Psoas muscle (tissue), 8 donors: Measurements from ENCODE around the gene AIG1. TPM values are rescaled to one million over a fixed set of nuclear protein-coding genes. Genes with fewer than 3 reads are reported as not detected.

Experiments used
- ATAC-seq, 4 donors: fragments of 200-7000 bp; cut with Tn5 transposase; one replicate each; pipeline ENCODE4 v1.9.1; 2020; ENCODE audit warnings: moderate library complexity in 3 of 4, mild to moderate bottlenecking in 2 of 4
- DNase-seq, 2 donors: peaks; one replicate each; pipeline ENCODE4 v3.0.0-alpha.2; 2020
- H3K27ac ChIP-seq: fragments of 200-600 bp; one replicate; pipeline ENCODE4 v1.8.0; 2022
- H3K27me3 ChIP-seq, 3 donors: fragments of 200-600 bp in 1 of 3; one replicate each; pipeline versions ENCODE4 v1.6.1 to v1.8.0; 2013 to 2022; ENCODE audit warnings: low read length in 2 of 3, mild to moderate bottlenecking in 2 of 3, moderate library complexity in 1 of 3; ENCODE audit not compliant: insufficient read depth in 3 of 3
- H3K36me3 ChIP-seq, 2 donors: fragments of 200-600 bp in 1 of 2; one replicate each; pipeline versions ENCODE4 v1.6.1 to v1.8.0; 2013 to 2022; ENCODE audit warnings: low read depth in 1 of 2, mild to moderate bottlenecking in 1 of 2, moderate library complexity in 1 of 2; ENCODE audit not compliant: insufficient read depth in 1 of 2
- H3K4me1 ChIP-seq: fragments of 200-600 bp; one replicate; pipeline ENCODE4 v1.8.0; 2022
- H3K4me3 ChIP-seq: fragments of 200-600 bp; one replicate; pipeline ENCODE4 v1.8.0; 2022; ENCODE audit warnings: mild to moderate bottlenecking
- H3K9me3 ChIP-seq: fragments of 200-600 bp; one replicate; pipeline ENCODE4 v1.8.0; 2022
- WGBS, 3 donors: extraction: QIAGEN DNeasy Blood & Tissue Kit; methylation state at CpG; one replicate each; pipeline versions ENCODE4 v1.1.6 to v1.1.7; 2013; 5-methylcytosine and 5-hydroxymethylcytosine counted together
- intact Hi-C, 2 donors: fragments of 100-400 bp; cut with DNase I; formaldehyde crosslinking; loops; one replicate each; pipeline versions ENCODE4 v1.11.0 to v1.14.2; 2022
- polyA plus RNA-seq, 3 donors: library from polyadenylated mRNA; stranded (reverse); fragments of 200-250 nt; gene quantifications; one replicate each; pipeline ENCODE4 v1.2.3, GENCODE V29; 2013
- total RNA-seq, 4 donors: library from RNA; stranded (reverse); fragmentation: NEBNext Ultra II Directional in 2 of 4; extraction: Animal tissue kit (Norgen Biotek cat#: 25700) in 2 of 4; gene quantifications; one replicate each; pipeline versions ENCODE4 v1.2.1 to v1.2.4, GENCODE V29; 2021 to 2023
- TF ChIP-seq, protein P1 (sequence below): fragments of 200-600 bp; IDR thresholded peaks from one replicate; pipeline ENCODE4 v1.8.0; 2022; ENCODE audit warnings: antibody characterized with exemption
- donor health status: healthy with polysubstance abuse.
- donor health status: DM: no; HTN: no; CAD: no; lungs with moderate emphysema.
- donor health status: Bipolar disorder and iron deficiency.
- donor health status: healthy.
- donor health status: DM: yes; HTN: yes; CAD: no.
- donor health status: DM: no; HTN: no; CAD: no.
- donor health status: DM: no; HTN: no; CAD: no.
- donor health status: DM: yes; HTN: yes; CAD: no.

Gene AIG1
- total and polyA plus RNA-seq, 7 donors, result 4.0 to 24.6 (median 5.8) TPM

DNA sequence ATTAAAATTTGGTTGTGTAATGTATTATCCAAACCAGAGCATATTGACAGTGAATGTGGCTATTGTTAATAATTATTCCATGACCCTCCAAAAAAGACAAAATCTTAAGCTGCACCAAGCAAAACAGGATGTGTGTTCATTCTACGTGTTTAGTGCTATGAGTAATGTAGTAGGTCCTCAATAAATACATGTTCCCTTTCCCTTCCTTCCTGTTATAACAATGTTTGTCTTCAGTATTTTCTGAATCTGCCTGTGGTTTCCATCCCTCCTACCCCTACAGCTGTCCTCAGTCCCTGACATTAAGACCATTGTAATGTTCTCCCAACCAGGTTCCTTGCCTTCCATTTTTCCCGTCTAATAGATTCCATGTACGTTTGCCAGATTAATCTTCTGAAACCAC lies 163.8 kb downstream of the AIG1 start:
- no peak for DNase-seq
- TF ChIP-seq, protein P1, sequence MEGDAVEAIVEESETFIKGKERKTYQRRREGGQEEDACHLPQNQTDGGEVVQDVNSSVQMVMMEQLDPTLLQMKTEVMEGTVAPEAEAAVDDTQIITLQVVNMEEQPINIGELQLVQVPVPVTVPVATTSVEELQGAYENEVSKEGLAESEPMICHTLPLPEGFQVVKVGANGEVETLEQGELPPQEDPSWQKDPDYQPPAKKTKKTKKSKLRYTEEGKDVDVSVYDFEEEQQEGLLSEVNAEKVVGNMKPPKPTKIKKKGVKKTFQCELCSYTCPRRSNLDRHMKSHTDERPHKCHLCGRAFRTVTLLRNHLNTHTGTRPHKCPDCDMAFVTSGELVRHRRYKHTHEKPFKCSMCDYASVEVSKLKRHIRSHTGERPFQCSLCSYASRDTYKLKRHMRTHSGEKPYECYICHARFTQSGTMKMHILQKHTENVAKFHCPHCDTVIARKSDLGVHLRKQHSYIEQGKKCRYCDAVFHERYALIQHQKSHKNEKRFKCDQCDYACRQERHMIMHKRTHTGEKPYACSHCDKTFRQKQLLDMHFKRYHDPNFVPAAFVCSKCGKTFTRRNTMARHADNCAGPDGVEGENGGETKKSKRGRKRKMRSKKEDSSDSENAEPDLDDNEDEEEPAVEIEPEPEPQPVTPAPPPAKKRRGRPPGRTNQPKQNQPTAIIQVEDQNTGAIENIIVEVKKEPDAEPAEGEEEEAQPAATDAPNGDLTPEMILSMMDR, result no peak

GRCh38 chr6:143225929-143226328 lies 165.2 kb downstream of the AIG1 start:
- TF ChIP-seq, protein P1, result no peak
- Histone ChIP-seq H3K4me3 (no peak overlapping the region), H3K36me3 (no peaks in the 10 kb centered on the region), H3K27ac (no peak overlapping the region), H3K27me3 (no peaks in the 10 kb centered on the region), H3K4me1 (peaks cover 25% of the 10 kb centered on the region), H3K9me3 (no peaks in the 10 kb centered on the region)
- intact Hi-C loops, result no loop called here
- DNase-seq (no peak), ATAC-seq (no peak)
- WGBS, 3 donors, result 92 to 94% (median 93%) methylated on average over 2 of the region's 2 CpGs

More for the DNA sequence above, 163.8 kb downstream of the AIG1 start:
- H3K9me3 ChIP-seq, result no peaks in the 10 kb centered on the region
- H3K27ac ChIP-seq, result peak overlapping the region; percentile 59
- no peak overlapping the region for H3K4me3 ChIP-seq
- intact Hi-C loops, result loop anchor here in 1 of 2 donors (5.0 kb wide), 1 partner anchor 62 kb away; no protein-coding TSS in a partner anchor
- no peak for ATAC-seq
- peaks cover 25% of the 10 kb centered on the region for H3K4me1 ChIP-seq
- H3K27me3 ChIP-seq, result no peaks in the 10 kb centered on the region
- 84 to 88% (median 87%) methylated on average over 3 of the region's 3 CpGs for WGBS, 3 donors
- H3K36me3 ChIP-seq, result no peaks in the 10 kb centered on the region

GRCh38 chr6:143227675-143228074 lies 167.0 kb downstream of the AIG1 start:
- intact Hi-C loops, result no loop called here
- no peaks in the 10 kb centered on the region for H3K9me3 ChIP-seq
- no peaks in the 10 kb centered on the region for H3K36me3 ChIP-seq
- ATAC-seq, result no peak
- DNase-seq, result no peak
- H3K4me3 ChIP-seq, result no peak overlapping the region
- 87 to 97% (median 90%) methylated on average over 3 of the region's 3 CpGs for WGBS, 3 donors
- H3K27ac ChIP-seq, result no peak overlapping the region
- TF ChIP-seq, protein P1, result no peak
- peaks cover 13% of the 10 kb centered on the region for H3K4me1 ChIP-seq
- no peaks in the 10 kb centered on the region for H3K27me3 ChIP-seq

DNA sequence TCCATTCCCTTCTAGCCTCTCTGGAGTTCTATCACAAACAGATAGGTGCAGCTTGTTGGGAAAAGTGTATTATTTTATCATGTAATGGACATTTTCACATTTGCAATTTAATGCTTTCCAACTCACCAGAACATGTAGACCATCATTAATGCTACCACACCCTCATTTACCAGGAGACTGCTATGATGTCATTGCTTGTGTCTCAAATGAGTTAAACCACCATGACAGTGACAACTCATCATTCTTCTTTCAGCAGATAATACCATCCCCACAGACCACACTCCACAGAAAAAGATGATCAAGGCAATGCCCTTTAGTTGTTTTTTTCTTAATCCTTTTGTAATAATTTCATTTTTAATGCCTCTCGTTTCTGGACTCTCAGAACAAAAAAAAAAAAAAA lies 168.7 kb downstream of the AIG1 start:
- no peak for DNase-seq
- intact Hi-C loops, result no loop called here
- Histone ChIP-seq H3K27ac (no peak overlapping the region), H3K27me3 (no peaks in the 10 kb centered on the region), H3K4me1 (no peaks in the 10 kb centered on the region), H3K4me3 (no peak overlapping the region), H3K36me3 (no peaks in the 10 kb centered on the region), H3K9me3 (no peaks in the 10 kb centered on the region)
- no peak for ATAC-seq
- TF ChIP-seq, protein P1, result no peak
- 64 to 82% (median 76%) methylated on average over 1 of the region's 1 CpG for WGBS, 3 donors

GRCh38 chr6:143232849-143233248 lies 172.2 kb downstream of the AIG1 start:
- Histone ChIP-seq H3K36me3 (no peaks in the 10 kb centered on the region), H3K9me3 (no peaks in the 10 kb centered on the region), H3K4me1 (peaks cover 4% of the 10 kb centered on the region), H3K27ac (no peak overlapping the region), H3K4me3 (no peak overlapping the region), H3K27me3 (no peaks in the 10 kb centered on the region)
- intact Hi-C loops, result loop anchor here in 1 of 2 donors (10.0 kb wide), 2 partner anchors 178 to 538 kb away; no protein-coding TSS in a partner anchor
- peak in 1 of 2 donors; percentile 17 for DNase-seq
- 97 to 100% (median 97%) methylated on average over 4 of the region's 4 CpGs for WGBS, 3 donors
- TF ChIP-seq, protein P1, result peak; percentile 20
- ATAC-seq, result no peak
